Adipocyte (in vitro differentiated cells): ENCODE results near the gene DSC1.

Experiments
- DNase-seq: peaks from one replicate; pipeline ENCODE4 v3.0.0-alpha.2; 2015; ENCODE audit warnings: low read depth
- H3K27me3 ChIP-seq: replicated peaks from 2 replicates; pipeline ENCODE4 v1.7.0; 2013; ENCODE audit warnings: mild to moderate bottlenecking, low read length, moderate library complexity; ENCODE audit not compliant: control insufficient read depth, insufficient read depth
- H3K36me3 ChIP-seq: 2 replicates; pipeline ENCODE4 v1.7.0; 2013; ENCODE audit warnings: low read length, mild to moderate bottlenecking, moderate library complexity; ENCODE audit not compliant: control insufficient read depth, insufficient read depth, severe bottlenecking
- H3K4me1 ChIP-seq: 2 replicates; pipeline ENCODE4 v1.7.0; 2013; ENCODE audit warnings: mild to moderate bottlenecking, low read length, moderate library complexity; ENCODE audit not compliant: control insufficient read depth, insufficient read depth
- H3K4me3 ChIP-seq: 2 replicates; pipeline ENCODE4 v1.7.0; 2013; ENCODE audit warnings: mild to moderate bottlenecking, low read length, moderate library complexity
- H3K9ac ChIP-seq: 2 replicates; pipeline ENCODE4 v1.7.0; 2013; ENCODE audit warnings: mild to moderate bottlenecking, low read length, moderate library complexity
- H3K9me3 ChIP-seq: 2 replicates; pipeline ENCODE4 v1.7.0; 2013; ENCODE audit warnings: mild to moderate bottlenecking, low read length, moderate library complexity; ENCODE audit not compliant: control insufficient read depth

The DSC1 gene, protein sequence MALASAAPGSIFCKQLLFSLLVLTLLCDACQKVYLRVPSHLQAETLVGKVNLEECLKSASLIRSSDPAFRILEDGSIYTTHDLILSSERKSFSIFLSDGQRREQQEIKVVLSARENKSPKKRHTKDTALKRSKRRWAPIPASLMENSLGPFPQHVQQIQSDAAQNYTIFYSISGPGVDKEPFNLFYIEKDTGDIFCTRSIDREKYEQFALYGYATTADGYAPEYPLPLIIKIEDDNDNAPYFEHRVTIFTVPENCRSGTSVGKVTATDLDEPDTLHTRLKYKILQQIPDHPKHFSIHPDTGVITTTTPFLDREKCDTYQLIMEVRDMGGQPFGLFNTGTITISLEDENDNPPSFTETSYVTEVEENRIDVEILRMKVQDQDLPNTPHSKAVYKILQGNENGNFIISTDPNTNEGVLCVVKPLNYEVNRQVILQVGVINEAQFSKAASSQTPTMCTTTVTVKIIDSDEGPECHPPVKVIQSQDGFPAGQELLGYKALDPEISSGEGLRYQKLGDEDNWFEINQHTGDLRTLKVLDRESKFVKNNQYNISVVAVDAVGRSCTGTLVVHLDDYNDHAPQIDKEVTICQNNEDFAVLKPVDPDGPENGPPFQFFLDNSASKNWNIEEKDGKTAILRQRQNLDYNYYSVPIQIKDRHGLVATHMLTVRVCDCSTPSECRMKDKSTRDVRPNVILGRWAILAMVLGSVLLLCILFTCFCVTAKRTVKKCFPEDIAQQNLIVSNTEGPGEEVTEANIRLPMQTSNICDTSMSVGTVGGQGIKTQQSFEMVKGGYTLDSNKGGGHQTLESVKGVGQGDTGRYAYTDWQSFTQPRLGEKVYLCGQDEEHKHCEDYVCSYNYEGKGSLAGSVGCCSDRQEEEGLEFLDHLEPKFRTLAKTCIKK

DNA sequence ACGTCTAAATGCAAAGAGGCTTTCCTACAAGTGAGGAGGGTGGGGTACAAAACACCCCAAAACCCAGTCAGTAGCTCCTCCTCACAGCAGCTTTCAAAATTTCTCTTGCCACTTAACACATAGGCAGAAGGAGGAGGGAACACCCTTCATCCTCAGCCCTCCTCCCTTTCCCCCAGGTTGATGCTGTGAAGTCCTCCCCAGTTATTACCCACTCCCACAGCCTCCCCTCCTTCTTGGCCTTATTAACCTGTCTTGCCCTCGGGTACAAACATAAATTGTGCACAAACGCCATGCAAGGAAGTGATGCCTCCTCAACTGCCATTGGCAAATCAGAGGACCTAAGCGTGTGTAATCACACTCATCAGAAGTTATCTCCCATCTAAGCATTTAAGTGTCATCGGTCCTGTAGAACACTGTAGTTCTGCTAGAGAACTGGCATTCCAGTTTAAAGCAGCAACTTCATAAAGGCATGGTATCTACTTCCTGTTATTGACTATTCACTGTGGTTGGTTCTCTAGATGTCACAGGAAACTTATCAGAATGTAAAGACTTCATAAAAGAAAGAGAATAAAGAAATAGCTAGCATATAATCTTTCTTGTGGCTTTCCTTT, at the start of gene DSC1:
Gene DSC1 (minus strand): TSS at position 32 of the 611 bp plus-strand sequence. CDS start 262 bp downstream, outside the sequence.
- Histone ChIP-seq H3K27me3 (no peaks in the 10 kb centered on the region), H3K9ac (no peak within 1 kb of the TSS), H3K4me1 (no peaks in the 10 kb centered on the region), H3K4me3 (no peak within 1 kb of the TSS), H3K36me3 (no peaks in the 10 kb centered on the region), H3K9me3 (no peaks in the 10 kb centered on the region)
- no peak for DNase-seq

- no peaks in the 10 kb centered on the region for H3K4me1 ChIP-seq
- H3K27me3 ChIP-seq = no peaks in the 10 kb centered on the region
- H3K9ac ChIP-seq = no peak overlapping the region
- no peaks in the 10 kb centered on the region for H3K36me3 ChIP-seq
- DNase-seq = no peak
- H3K4me3 ChIP-seq = no peak overlapping the region
- no peaks in the 10 kb centered on the region for H3K9me3 ChIP-seq
These were observed 48.4 kb upstream of the DSC1 start for GRCh38 chr18:31211047-31211446.

- no peak overlapping the region for H3K4me3 ChIP-seq
- no peaks in the 10 kb centered on the region for H3K4me1 ChIP-seq
- no peaks in the 10 kb centered on the region for H3K27me3 ChIP-seq
- no peak for DNase-seq
- no peaks in the 10 kb centered on the region for H3K9me3 ChIP-seq
- H3K9ac ChIP-seq = no peak overlapping the region
- no peaks in the 10 kb centered on the region for H3K36me3 ChIP-seq
These were observed 46.4 kb upstream of the DSC1 start for GRCh38 chr18:31209041-31209440.

GRCh38 chr18:31207391-31207790, 44.7 kb upstream of the DSC1 start:
- no peak overlapping the region for H3K9ac ChIP-seq
- H3K9me3 ChIP-seq = no peaks in the 10 kb centered on the region
- no peaks in the 10 kb centered on the region for H3K4me1 ChIP-seq
- no peak overlapping the region for H3K4me3 ChIP-seq
- no peaks in the 10 kb centered on the region for H3K27me3 ChIP-seq
- no peak for DNase-seq
- no peaks in the 10 kb centered on the region for H3K36me3 ChIP-seq

DNA sequence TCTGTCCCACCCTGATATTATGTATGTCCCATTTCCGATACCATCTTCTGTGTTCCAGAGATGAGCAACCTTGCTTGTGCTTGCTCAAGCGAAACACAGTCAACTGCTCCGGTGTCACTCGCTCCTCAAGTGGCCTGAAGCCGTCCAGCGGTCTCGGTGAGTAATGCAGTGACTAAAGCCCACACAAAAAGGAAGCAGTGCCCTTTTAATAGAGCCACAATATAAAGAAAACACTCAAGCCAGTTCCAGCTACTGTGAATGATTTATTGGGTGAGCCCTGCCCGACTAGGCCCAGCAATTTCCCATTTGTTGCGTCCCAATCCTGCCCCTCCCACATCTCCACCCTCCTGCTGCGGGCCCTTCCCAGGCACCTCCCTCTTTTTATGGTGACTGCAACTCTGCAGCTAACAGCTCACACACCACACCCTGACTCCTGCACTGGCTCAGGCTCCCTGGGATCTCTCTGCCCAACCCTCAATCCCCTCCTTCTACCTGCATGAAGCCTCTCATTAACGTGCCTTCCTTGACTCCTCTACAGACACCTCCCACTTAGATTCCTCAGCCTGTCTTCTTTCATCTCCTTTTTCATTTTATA, 44.2 kb upstream of the DSC1 start:
- Histone ChIP-seq H3K27me3 (no peaks in the 10 kb centered on the region), H3K9me3 (no peaks in the 10 kb centered on the region), H3K4me3 (no peak overlapping the region), H3K9ac (no peak overlapping the region), H3K36me3 (no peaks in the 10 kb centered on the region), H3K4me1 (no peaks in the 10 kb centered on the region)
- no peak for DNase-seq

DNA sequence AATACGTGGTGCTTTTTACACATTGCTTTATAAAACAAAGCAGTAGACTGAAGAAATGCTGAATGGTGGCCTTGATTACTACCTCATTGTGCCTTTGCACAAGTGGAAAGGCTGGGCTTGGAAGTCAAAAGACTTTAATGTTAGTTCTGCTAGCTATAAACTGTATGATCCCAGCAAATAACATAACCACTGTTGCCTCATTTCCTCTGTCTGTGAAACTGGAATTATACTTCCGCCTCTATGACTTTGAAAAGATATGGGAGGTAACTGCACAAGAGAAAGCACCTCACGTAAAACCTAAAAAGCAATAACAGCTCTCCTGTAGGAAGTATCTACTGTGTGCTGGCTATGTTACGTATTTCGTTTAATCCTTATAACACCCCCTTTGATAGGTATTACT, 43.4 kb upstream of the DSC1 start:
- Histone ChIP-seq H3K4me1 (no peaks in the 10 kb centered on the region), H3K36me3 (no peaks in the 10 kb centered on the region), H3K9me3 (no peaks in the 10 kb centered on the region), H3K27me3 (no peaks in the 10 kb centered on the region), H3K4me3 (no peak overlapping the region), H3K9ac (no peak overlapping the region)
- no peak for DNase-seq

DNA sequence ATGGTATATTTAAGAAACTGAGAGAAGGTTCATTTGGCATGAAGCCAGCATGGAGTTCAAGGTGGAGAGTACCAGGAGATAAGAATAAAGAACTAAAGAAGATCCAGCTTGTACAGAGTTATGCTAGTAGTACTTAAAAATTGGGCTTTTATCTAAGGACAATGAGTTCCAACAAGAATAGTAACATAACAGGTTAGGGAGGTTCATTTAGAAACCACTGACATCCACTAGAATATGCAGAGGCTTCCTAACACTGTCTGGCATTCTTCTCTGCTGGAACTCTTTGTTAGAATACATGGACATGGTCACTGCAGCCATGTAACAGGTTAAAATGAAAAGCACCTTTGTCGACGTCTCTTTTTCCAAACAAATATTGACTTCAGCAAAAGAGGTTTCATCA, 42.6 kb upstream of the DSC1 start:
- Histone ChIP-seq H3K27me3 (no peaks in the 10 kb centered on the region), H3K4me3 (no peak overlapping the region), H3K9me3 (no peaks in the 10 kb centered on the region)

DNA sequence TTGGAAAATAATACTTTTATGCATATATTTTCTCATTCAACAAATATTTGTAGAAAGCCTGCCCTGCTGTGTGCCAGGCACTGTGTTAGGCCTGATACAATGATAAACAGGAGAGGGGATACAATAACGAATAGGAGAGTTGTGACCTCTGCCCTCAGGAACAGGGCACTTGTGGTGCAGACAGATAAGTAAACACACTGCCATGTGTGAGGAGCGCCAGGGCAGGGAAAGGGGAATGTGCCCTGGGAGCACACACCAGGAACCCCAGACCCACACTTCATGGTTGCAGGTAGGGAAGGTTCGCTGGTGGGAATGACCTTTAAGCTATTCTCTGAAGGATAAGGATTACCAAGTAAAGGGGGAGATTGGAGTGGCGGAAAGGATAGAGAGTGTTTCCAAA, 42.2 kb upstream of the DSC1 start:
- Histone ChIP-seq H3K27me3 (no peaks in the 10 kb centered on the region), H3K9ac (no peak overlapping the region), H3K4me1 (no peaks in the 10 kb centered on the region), H3K9me3 (no peaks in the 10 kb centered on the region), H3K36me3 (no peaks in the 10 kb centered on the region), H3K4me3 (no peak overlapping the region)
- no peak for DNase-seq

More for the DNA sequence above, 42.6 kb upstream of the DSC1 start:
- Histone ChIP-seq H3K9ac (no peak overlapping the region), H3K36me3 (no peaks in the 10 kb centered on the region), H3K4me1 (no peaks in the 10 kb centered on the region)
- no peak for DNase-seq

- no peaks in the 10 kb centered on the region for H3K9me3 ChIP-seq
- no peak overlapping the region for H3K4me3 ChIP-seq
- no peak for DNase-seq
- no peaks in the 10 kb centered on the region for H3K36me3 ChIP-seq
- no peaks in the 10 kb centered on the region for H3K27me3 ChIP-seq
- H3K9ac ChIP-seq = no peak overlapping the region
- no peaks in the 10 kb centered on the region for H3K4me1 ChIP-seq
These were observed 41.5 kb upstream of the DSC1 start for GRCh38 chr18:31204166-31204565.

DNA sequence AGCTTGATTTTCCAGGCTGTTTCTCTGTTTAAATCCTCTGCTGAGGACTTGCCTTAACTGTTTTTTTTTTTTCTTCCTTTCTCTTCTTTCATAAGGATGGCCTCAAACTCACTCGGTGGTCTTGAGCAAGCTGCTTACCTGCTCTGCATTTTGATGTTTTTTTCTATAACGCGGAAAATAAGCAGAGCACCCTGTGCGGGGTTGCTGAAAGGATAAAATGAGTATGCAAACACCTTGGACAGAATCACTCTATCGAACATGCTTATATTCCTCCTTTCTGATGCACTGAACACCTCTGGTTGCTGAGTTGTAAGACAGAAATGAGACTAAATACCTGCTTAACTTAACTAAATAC, 41.1 kb upstream of the DSC1 start:
- Histone ChIP-seq H3K36me3 (no peaks in the 10 kb centered on the region), H3K9me3 (no peaks in the 10 kb centered on the region), H3K4me3 (no peak overlapping the region), H3K4me1 (no peaks in the 10 kb centered on the region), H3K9ac (no peak overlapping the region), H3K27me3 (no peaks in the 10 kb centered on the region)
- DNase-seq = no peak
